HG02610 (cell line): Measurements from ENCODE around the gene HRAS.
"Not testable (repeated sequence)": the region's sequence is repeated elsewhere in the genome, so short reads cannot be mapped to it uniquely, and the experiment has no call there.

Experiments
- ATAC-seq: cut with Tn5 transposase; IDR thresholded peaks from one replicate; pipeline ENCODE4 v1.9.1; 2021; ENCODE audit warnings: mild to moderate bottlenecking, moderate library complexity; ENCODE audit not compliant: unreplicated experiment

Gene HRAS

GRCh38 chr11:534396-535209 lies 773 bp downstream of the HRAS start:
- peak; percentile 0 for ATAC-seq

DNA sequence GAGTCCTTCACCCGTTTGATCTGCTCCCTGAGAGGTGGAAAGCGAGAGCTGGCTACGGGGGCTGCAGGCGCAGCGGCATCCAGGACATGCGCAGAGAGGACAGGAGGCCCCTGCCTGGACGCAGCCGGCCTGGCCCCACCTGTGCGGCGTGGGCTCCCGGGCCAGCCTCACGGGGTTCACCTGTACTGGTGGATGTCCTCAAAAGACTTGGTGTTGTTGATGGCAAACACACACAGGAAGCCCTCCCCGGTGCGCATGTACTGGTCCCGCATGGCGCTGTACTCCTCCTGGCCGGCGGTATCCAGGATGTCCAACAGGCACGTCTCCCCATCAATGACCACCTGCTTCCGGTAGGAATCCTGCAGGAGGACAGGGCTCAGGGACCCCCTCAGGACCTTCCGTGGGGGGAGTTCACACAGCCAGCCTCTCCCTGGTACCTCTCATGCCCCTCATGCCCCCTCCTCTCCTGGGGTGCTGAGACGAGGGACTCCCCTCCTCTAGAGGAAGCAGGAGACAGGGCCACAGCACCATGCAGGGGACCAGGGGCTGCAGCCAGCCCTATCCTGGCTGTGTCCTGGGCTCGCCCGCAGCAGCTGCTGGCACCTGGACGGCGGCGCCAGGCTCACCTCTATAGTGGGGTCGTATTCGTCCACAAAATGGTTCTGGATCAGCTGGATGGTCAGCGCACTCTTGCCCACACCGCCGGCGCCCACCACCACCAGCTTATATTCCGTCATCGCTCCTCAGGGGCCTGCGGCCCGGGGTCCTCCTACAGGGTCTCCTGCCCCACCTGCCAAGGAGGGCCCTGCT lies 1.6 kb downstream of the HRAS start:
- ATAC-seq: no peak

- ATAC-seq: no peak
These were observed 2.3 kb downstream of the HRAS start for GRCh38 chr11:532986-533585.

DNA sequence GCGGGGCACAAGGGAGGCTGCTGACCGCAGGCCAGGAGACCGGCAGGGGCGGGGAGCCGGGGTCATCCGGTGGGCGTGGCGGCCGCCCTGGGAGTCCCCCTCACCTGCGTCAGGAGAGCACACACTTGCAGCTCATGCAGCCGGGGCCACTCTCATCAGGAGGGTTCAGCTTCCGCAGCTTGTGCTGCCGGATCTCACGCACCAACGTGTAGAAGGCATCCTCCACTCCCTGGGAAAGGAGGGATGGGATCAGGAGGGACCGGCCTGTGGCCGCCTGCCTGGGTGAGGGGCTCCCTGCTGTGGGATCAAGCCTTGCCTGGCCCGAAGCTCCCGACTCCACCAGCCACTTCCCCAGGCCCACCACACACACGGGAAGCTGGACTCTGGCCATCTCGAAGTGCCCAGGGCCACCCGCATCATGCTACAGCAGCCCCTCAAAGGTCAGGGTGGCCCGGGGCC lies 2.8 kb downstream of the HRAS start:
- ATAC-seq: no peak

GRCh38 chr11:531919-532526 lies 3.4 kb downstream of the HRAS start:
- ATAC-seq: no peak

DNA sequence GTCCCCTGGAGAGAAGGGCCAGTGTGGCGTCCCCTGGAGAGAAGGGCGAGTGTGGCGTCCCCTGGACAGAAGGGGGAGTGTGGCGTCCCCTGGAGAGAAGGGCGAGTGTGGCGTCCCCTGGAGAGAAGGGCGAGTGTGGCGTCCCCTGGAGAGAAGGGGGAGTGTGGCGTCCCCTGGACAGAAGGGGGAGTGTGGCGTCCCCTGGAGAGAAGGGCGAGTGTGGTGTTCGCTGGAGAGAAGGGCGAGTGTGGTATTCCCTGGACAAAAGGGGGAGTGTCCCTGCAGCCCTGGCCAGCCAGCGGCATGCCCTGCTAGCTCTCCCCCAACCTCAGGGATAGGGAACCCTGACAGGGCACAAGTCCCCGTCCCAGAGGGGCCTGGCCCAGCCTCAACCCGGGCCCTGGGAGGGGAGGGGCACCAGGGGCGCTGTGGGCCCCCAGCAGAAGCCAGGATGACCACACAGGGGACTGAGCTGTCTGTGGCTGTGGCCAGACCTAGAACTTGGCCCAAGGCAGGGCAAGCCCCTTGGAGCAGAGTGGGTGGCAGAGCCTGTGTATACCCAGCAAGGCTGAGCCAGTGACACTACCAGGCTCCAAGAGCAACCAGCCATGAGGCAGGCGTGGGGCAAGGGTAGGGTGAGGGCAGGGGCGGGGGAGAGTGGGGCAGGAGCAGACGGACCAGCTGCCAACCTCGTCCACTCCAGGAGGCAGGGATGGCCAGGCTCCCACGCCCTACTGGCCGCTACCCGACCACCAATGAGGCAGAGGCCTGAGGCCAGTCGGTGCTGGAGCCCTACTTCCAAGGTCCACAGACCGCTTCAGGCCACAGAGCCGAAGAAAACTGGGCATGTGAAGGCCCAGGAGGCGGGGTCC lies 4.2 kb downstream of the HRAS start:
- ATAC-seq: no peak

DNA sequence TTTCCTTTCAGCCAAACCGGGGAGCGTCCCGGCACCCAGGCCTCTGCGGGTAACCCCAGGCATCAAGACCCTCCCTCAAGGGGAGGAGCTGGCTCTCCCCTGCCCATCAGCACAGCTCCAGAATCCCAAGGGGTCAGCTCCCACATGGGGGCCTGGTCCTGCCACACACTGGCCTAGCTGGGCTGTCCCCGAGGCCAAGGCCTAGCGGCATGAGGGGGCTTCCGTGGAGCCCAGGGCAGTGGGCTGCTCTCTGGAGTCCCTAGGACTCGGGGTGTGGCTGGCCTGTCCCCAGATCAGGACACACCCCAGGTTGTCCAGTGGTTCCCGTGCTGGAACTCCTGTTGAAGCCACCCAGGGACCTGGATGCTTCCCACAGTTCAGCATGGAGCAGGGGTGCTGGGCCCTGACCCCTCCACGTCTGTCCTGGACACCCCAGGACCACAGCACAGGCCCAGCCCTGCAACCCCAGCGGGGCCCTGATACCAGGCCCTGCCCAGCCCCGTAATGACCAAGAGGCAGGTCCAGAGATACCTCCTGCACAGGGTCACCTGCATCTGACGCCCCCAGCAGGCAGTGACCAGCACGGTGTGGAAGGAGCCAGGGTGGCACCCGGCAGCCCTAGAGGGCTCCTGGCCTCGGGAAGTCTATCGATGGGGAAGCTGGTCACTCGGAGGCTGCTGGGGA lies 5.5 kb downstream of the HRAS start:
- ATAC-seq: no peak

DNA sequence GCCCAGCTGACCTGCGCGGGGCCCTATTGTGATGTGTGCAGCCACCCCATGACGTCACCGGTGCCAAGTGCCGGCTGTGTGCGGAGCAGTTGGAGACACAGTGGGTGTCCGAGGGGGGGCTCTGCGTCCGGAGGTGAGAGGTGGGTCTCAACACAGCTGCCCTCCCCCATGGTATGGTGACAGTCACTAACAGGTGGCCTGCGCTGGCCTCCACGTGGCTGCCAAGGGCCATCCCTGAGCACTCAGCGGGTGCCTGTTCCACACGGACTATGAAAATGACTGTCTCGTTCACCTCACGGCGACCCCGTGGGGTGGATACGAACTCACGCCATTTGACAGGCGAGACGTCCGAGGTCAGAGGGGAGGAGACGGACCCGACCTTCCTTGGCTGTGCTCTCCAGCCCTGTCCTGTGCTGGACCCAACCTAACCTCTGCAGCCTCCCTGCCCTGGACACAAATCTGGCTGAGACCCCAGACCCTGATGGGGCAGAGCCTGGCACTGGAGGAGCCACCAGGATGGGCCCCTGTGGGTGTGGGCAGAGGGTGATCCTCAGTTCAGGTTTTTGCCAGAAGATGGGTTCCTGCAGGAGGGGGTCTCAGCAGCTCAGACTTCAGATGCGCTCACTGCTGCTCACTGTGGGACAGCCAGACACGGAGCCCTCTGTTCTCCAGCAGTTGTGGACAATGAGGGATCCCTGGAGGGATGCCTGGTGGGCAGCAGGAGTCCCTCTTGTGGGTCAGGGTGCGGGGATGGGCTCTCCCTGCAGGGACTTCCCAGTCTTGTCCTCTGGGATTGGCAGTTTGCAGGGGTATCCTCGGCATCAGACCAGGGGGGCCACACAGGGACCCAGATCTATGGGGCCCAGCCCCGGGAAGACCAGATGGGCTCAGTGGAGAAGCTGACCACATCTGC lies 6.3 kb downstream of the HRAS start:
- no peak for ATAC-seq

DNA sequence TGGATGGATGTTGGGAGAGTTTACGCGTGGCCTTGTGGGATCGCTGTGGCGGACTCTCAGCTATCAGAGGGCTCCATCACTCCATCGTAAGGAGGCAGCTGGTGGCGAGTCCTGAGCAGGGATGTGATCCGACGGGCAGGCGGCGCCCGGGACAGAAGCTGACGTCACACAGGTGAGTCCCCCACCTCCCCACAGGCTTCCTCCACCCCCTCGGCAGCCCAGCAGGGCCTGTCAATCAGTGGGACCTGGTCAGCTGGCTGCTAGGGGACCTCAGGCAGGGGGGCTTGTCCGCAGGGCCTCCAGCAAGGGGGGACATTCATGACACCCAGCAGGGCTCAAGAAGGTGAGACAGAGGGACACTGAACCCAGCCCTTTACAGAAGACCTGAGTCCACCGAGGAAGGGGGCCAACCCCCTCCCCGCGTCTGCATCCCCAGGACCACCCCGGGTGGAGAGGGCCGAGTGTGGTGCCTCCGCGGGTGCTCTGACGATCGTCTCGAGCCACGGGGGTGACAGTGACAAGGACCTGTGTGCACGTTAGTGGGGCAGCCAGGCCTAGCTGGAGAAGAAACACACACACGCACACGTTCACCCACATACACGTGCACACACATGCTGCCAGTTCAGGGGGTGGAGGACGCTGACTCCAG lies 7.1 kb downstream of the HRAS start:
- no peak for ATAC-seq

- no peak for ATAC-seq
These were observed 9.2 kb downstream of the HRAS start for GRCh38 chr11:526192-526591.

GRCh38 chr11:521177-521688 lies 14.1 kb downstream of the HRAS start:
- ATAC-seq: no peak

- ATAC-seq: no peak
These were observed 14.8 kb downstream of the HRAS start for GRCh38 chr11:520428-521176.

DNA sequence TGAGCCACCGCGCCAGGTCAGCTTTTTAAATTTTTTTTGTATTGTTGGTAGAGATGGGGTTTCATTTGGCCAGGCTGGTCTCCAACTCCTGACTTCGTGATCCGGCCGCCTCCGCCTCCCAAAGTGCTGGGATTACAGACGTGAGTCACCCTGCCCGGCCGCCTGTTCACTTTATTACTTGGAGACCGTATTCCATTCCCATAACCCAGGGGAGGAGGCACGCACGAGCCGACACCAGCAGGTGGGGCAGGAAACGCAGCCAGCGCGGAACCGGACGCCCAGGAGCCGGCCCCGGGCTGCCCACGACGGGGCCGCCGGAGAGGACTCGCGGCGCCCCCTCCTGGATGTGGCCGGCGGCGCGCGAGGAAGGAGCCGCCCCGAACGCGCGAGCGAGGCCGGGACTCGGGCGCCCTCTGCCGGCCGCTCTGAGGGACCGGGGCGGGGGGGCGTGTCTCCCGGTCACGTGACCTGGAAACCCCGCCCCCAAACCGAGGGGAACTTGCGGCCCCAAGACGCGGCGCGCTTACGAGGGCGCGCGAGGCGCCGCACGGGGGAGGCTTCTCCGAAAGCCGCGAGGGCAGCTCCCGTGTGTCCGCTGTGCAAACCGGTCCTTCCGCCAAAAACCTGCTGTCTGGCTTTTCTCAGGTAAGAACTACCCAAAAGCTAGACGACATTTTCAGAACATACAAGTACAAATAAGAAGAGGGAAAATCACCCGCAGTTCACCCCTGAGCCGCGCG lies 16.7 kb downstream of the HRAS start:
- peak; percentile 60 for ATAC-seq

GRCh38 chr11:516918-517685 lies 18.3 kb downstream of the HRAS start:
- ATAC-seq: not testable (repeated sequence)

- ATAC-seq: no peak
These were observed 19.0 kb downstream of the HRAS start for GRCh38 chr11:516400-516799.

GRCh38 chr11:515131-515530 lies 20.2 kb downstream of the HRAS start:
- no peak for ATAC-seq
